ENCODE data around the gene LIN52. TPM values are rescaled to one million over a fixed set of nuclear protein-coding genes. Genes with fewer than 3 reads are reported as not detected.
A peak's percentile ranks its signal among the peaks of the same experiment; 100 is the strongest.

LIN52 gene
- total and polyA plus RNA-seq, 2 experiments from 2014 or later: 8.0 to 8.7 TPM

DNA sequence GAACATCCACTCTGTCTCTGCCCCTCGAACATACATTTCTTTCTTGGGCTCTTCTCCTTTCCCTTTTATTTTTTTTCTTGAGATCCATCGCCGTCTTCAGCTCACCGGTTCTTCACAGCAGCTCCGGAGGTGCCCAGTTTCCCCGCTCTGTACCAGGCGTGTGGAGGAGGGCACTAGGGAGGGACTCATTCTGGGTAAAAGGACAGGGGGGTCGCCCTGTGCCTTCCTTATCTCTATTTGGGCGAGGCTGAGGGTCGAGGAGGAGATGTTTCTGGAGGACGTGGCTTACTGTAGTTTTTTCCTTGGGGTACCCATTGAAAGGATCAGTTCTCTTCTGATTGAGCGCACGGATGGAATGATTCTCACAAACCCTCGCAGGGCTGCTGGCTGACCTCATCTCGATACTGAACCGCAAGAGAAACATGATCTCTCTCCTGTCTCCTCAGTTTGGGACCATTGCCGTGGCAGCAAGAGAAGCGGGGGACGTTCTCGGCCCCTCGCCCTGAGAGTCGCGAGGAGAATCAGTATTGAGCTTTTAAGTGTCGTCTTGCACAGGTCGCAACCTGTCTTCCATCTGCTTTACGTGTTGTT is 386 bp downstream of the LIN52 start:
- Histone ChIP-seq H3F3A (ENCODE audit: insufficient read depth) (no peaks in the 10 kb centered on the region), H3K27ac (peak overlapping the region; percentile 74), H3K4me1 (ENCODE audit: insufficient read depth) (peaks cover 16% of the 10 kb centered on the region), H3K9me3 (ENCODE audit: low read depth) (no peaks in the 10 kb centered on the region), H3K9me2 (ENCODE audit: insufficient read depth) (no peaks in the 10 kb centered on the region), H3K27me3 (replicated peaks; ENCODE audit: insufficient read depth) (no peaks in the 10 kb centered on the region), H2AFZ (peak overlapping the region; percentile 86), H3K36me3 (ENCODE audit: low read depth) (no peaks in the 10 kb centered on the region), H3K79me2 (ENCODE audit: insufficient read depth) (peaks cover 32% of the 10 kb centered on the region), H3K4me2 (ENCODE audit: unreplicated experiment) (peak overlapping the region; percentile 85), H3K9ac (peak overlapping the region; percentile 87), H3K4me3 (peak overlapping the region; percentile 84), H4K20me1 (ENCODE audit: insufficient read depth) (no peaks in the 10 kb centered on the region)
- peak; percentile 80 for DNase-seq
- TF ChIP-seq EZH2phosphoT487 (IDR thresholded peaks at IDR 0.05; ENCODE audit: insufficient read depth, low read depth) (no peak), EZH2 (IDR thresholded peaks at IDR 0.05; ENCODE audit: insufficient read depth, poor library complexity, severe bottlenecking) (no peak)
- 0 to 2% methylated on average over 26 of the region's 26 CpGs for WGBS, 2 experiments (ENCODE audit: low coverage in 1 of 2, low lambda C conversion rate in 2 of 2, missing lambda C conversion rate in 2 of 2)
- in situ Hi-C loops (cut with MboI): no loop called here

DNA sequence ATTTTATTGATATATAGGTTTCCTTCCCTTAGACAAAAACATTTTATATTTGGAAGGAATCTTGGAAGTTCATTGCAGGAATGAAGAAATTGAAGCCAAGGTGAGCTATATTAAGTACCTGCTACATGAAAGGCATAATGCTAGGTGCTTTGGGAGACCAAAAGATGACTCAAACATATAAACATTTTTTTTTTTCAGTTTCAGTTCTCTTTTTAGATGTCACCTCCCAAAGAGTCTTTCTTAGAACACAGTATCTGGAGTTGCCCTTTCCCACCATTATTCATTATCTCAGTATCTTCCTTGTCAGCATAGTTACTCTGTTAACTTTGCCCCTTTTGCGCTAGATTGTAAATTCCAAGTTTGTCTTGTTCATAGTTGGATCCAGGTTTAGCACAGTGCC is 1.1 kb downstream of the LIN52 start:
- Histone ChIP-seq H2AFZ (peak overlapping the region; percentile 86), H3K79me2 (ENCODE audit: insufficient read depth) (peaks cover 32% of the 10 kb centered on the region), H3K9me2 (ENCODE audit: insufficient read depth) (no peaks in the 10 kb centered on the region), H3K27me3 (replicated peaks; ENCODE audit: insufficient read depth) (no peaks in the 10 kb centered on the region), H3K9me3 (ENCODE audit: low read depth) (no peaks in the 10 kb centered on the region), H3K27ac (peak overlapping the region; percentile 74), H3F3A (ENCODE audit: insufficient read depth) (no peaks in the 10 kb centered on the region), H3K4me2 (ENCODE audit: unreplicated experiment) (peak overlapping the region; percentile 85), H4K20me1 (ENCODE audit: insufficient read depth) (no peaks in the 10 kb centered on the region), H3K4me1 (ENCODE audit: insufficient read depth) (peaks cover 16% of the 10 kb centered on the region), H3K36me3 (ENCODE audit: low read depth) (no peaks in the 10 kb centered on the region), H3K9ac (peak overlapping the region; percentile 87), H3K4me3 (peak overlapping the region; percentile 84)
- WGBS, 2 experiments (ENCODE audit: low coverage in 1 of 2, low lambda C conversion rate in 2 of 2, missing lambda C conversion rate in 2 of 2): 96 to 98% methylated on average over 1 of the region's 1 CpG
- peak; percentile 3 for DNase-seq
- TF ChIP-seq EZH2 (IDR thresholded peaks at IDR 0.05; ENCODE audit: insufficient read depth, poor library complexity, severe bottlenecking) (no peak), EZH2phosphoT487 (IDR thresholded peaks at IDR 0.05; ENCODE audit: insufficient read depth, low read depth) (no peak)
- in situ Hi-C loops (cut with MboI): no loop called here

DNA sequence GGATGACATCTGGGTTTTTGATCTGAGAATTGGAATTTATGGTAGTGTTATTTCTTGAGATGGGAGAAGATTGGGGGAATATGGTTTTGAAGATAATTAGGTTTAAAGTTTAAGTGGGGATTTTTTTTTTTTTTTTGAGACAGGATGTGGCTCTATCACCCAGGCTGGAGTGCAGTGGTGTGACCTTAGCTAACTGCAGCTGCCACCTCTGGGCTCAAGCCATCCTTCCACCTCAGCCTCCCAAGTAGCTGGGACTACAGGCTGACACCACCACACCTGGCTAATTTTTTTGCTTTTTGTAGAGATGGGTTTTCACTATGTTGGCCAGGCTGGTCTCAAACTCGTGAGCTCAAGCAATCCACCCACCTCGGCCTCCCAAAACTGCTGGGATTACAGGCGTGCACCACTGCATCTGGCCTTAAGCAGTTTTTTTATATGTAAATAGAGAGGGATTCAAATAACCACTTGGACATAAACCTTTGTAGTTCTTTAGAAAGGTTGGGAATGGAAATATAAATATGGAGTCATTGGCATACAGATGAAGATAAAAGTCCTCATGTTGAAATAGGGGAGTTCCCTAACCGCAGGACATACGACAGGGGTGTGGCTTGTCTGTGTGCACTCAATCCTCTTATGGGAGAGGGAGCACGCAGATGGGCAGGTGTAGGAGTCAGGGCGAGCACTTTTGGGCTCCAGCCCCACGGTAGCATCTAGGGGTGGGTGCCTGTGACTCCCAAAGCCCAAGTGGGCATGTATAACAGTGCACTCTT is 4.7 kb downstream of the LIN52 start:
- 0 out of 2 replicates have a peak, but pooled peaks cover 7% of the 10 kb centered on the region for H3K4me1 ChIP-seq (ENCODE audit: insufficient read depth)
- H3K9me2 ChIP-seq (ENCODE audit: insufficient read depth): no peaks in the 10 kb centered on the region
- H3K4me3 ChIP-seq: no peak overlapping the region
- no peaks in the 10 kb centered on the region for H4K20me1 ChIP-seq (ENCODE audit: insufficient read depth)
- peaks cover 32% of the 10 kb centered on the region for H3K79me2 ChIP-seq (ENCODE audit: insufficient read depth)
- no peak for DNase-seq
- no peaks in the 10 kb centered on the region for H3K36me3 ChIP-seq (ENCODE audit: low read depth)
- no peak overlapping the region for H2AFZ ChIP-seq
- no peaks in the 10 kb centered on the region for H3K27me3 ChIP-seq (replicated peaks; ENCODE audit: insufficient read depth)
- no peak for TF ChIP-seq EZH2phosphoT487 (IDR thresholded peaks at IDR 0.05; ENCODE audit: insufficient read depth, low read depth)
- 94 to 97% methylated on average over 8 of the region's 8 CpGs for WGBS, 2 experiments (ENCODE audit: low coverage in 1 of 2, low lambda C conversion rate in 2 of 2, missing lambda C conversion rate in 2 of 2)
- in situ Hi-C loops (cut with MboI): no loop called here
- H3K9ac ChIP-seq: no peak overlapping the region
- no peak overlapping the region for H3K27ac ChIP-seq
- no peaks in the 10 kb centered on the region for H3K9me3 ChIP-seq (ENCODE audit: low read depth)
- no peak overlapping the region for H3K4me2 ChIP-seq (ENCODE audit: unreplicated experiment)
- no peaks in the 10 kb centered on the region for H3F3A ChIP-seq (ENCODE audit: insufficient read depth)

DNA sequence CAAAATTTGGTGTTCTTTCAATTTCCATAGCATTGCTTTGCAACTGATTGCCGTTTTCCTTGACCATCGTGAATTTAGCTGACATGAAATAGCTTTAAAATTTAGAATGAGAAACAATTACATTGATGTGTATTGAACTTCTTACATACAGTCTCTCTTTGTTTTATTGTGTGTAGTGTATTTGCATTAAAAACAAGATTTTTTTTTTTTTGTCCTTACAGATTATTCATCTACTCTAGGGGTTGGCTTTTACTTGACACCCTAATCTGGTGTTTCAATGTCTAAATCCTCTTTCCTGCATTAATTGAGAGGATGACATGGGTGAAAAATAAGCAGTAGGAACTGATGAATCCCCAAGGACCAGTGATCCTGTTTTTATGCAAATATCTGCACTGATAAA is 20.6 kb downstream of the LIN52 start:
- no peak overlapping the region for H2AFZ ChIP-seq
- no peak overlapping the region for H3K27ac ChIP-seq
- in situ Hi-C loops (cut with MboI): loop anchor here (5.0 to 25.0 kb wide), 2 partner anchors 147 to 357 kb away; no protein-coding TSS in a partner anchor
- no peaks in the 10 kb centered on the region for H3K36me3 ChIP-seq (ENCODE audit: low read depth)
- WGBS, 2 experiments (ENCODE audit: low coverage in 1 of 2, low lambda C conversion rate in 2 of 2, missing lambda C conversion rate in 2 of 2): 99 to 100% methylated on average over 2 of the region's 2 CpGs
- no peak overlapping the region for H3K4me3 ChIP-seq
- no peak overlapping the region for H3K9ac ChIP-seq
- no peak for TF ChIP-seq EZH2 (IDR thresholded peaks at IDR 0.05; ENCODE audit: insufficient read depth, poor library complexity, severe bottlenecking)
- TF ChIP-seq EZH2phosphoT487 (IDR thresholded peaks at IDR 0.05; ENCODE audit: insufficient read depth, low read depth): no peak
- H3K9me3 ChIP-seq (ENCODE audit: low read depth): no peaks in the 10 kb centered on the region
- H3K27me3 ChIP-seq (replicated peaks; ENCODE audit: insufficient read depth): no peaks in the 10 kb centered on the region
- no peaks in the 10 kb centered on the region for H4K20me1 ChIP-seq (ENCODE audit: insufficient read depth)
- H3K79me2 ChIP-seq (ENCODE audit: insufficient read depth): no peaks in the 10 kb centered on the region
- no peak for DNase-seq
- no peak overlapping the region for H3K4me2 ChIP-seq (ENCODE audit: unreplicated experiment)
- no peaks in the 10 kb centered on the region for H3F3A ChIP-seq (ENCODE audit: insufficient read depth)
- H3K4me1 ChIP-seq (ENCODE audit: insufficient read depth): no peaks in the 10 kb centered on the region
- H3K9me2 ChIP-seq (ENCODE audit: insufficient read depth): no peaks in the 10 kb centered on the region
